Esophagus squamous epithelium (tissue), 5 donors: ENCODE results near the gene GNG13. TPM values are rescaled to one million over a fixed set of nuclear protein-coding genes. Genes with fewer than 3 reads are reported as not detected.

Experiments
- DNase-seq: peaks from one replicate; lab custom pipeline; 2025; lab: John Stamatoyannopoulos, UW
- H3K27ac ChIP-seq, 4 donors: fragments of 200-600 bp; sonication (generic); one replicate each; pipeline ENCODE4 v1.5.1; 2016 to 2019; ENCODE audit warnings: mild to moderate bottlenecking in 1 of 4
- H3K27me3 ChIP-seq, 4 donors: fragments of 200-600 bp; sonication (generic); 1 replicate in 3 of 4; 2 replicates in 1 of 4; pipeline versions ENCODE4 v1.5.1 to v1.6.0; 2017 to 2021; ENCODE audit warnings: antibody characterized with exemption in 1 of 4
- H3K36me3 ChIP-seq, 3 donors: fragments of 200-600 bp; sonication (generic); one replicate each; pipeline ENCODE4 v1.5.1; 2016 to 2019
- H3K4me1 ChIP-seq, 3 donors: fragments of 200-600 bp; sonication (generic); one replicate each; pipeline ENCODE4 v1.5.1; 2017 to 2019
- H3K4me3 ChIP-seq, 4 donors: fragments of 200-600 bp; sonication (generic); 1 replicate in 3 of 4; 2 replicates in 1 of 4; pipeline ENCODE4 v1.5.1; 2016 to 2019; ENCODE audit warnings: mild to moderate bottlenecking in 2 of 4, moderate library complexity in 1 of 4
- H3K9me3 ChIP-seq, 3 donors: fragments of 200-600 bp; sonication (generic); one replicate each; pipeline ENCODE4 v1.5.1; 2016 to 2019
- CTCF ChIP-seq, 6 experiments: fragments of 450-650 bp in 4 of 6; fragments of 200-600 bp in 2 of 6; sonication (generic) in 2 of 6; IDR thresholded peaks; one replicate each; pipeline ENCODE4 v1.5.1; 2016 to 2019; ENCODE audit warnings: antibody characterized with exemption in 6 of 6, mild to moderate bottlenecking in 4 of 6, moderate library complexity in 4 of 6
- POLR2A ChIP-seq, 4 donors: fragments of 450-650 bp; IDR thresholded peaks; one replicate each; pipeline ENCODE4 v1.6.1; 2017; ENCODE audit warnings: antibody characterized with exemption in 4 of 4, mild to moderate bottlenecking in 4 of 4, moderate library complexity in 3 of 4
- WGBS, 2 donors: methylation state at CpG; one replicate each; pipeline ENCODE4 v1.1.5; 2018; 5-methylcytosine and 5-hydroxymethylcytosine counted together
- intact Hi-C: fragments of 100-400 bp; cut with DNase I; formaldehyde crosslinking; loops from one replicate; pipeline ENCODE4 v1.15.0; 2022
- total RNA-seq, 4 donors: library from RNA; depleted of rRNA; stranded (reverse); fragments of >200 nt; gene quantifications; one replicate each; pipeline ENCODE4 v1.1.0, GENCODE V29; 2016
- donor health status: DM: yes; HTN: yes; CAD: no.

The GNG13 gene
- total RNA-seq, 4 donors from 2014 or later = not detected

- no peak overlapping the region for H3K27ac ChIP-seq
- intact Hi-C loops = no loop called here
- H3K4me3 ChIP-seq = no peak overlapping the region
- H3K36me3 ChIP-seq = no peaks in the 10 kb centered on the region
- WGBS, 2 donors = 84 to 91% methylated on average over 4 of the region's 4 CpGs
- no peak for DNase-seq
- peaks cover 0 to 39% (median 0%) of the 10 kb centered on the region in 4 donors for H3K27me3 ChIP-seq
- no peaks in the 10 kb centered on the region for H3K4me1 ChIP-seq
- no peak for TF ChIP-seq POLR2A (IDR thresholded peaks at IDR 0.05)
- no peak for TF ChIP-seq CTCF (IDR thresholded peaks at IDR 0.05)
- H3K9me3 ChIP-seq = peaks cover 0 to 24% (median 15%) of the 10 kb centered on the region in 3 donors
Measured at GRCh38 chr16:836221-836620, 35.7 kb upstream of the GNG13 start.

- Histone ChIP-seq H3K4me1 (no peaks in the 10 kb centered on the region), H3K27ac (no peak overlapping the region), H3K36me3 (no peaks in the 10 kb centered on the region), H3K9me3 (peaks cover 0 to 24% (median 15%) of the 10 kb centered on the region in 3 donors), H3K4me3 (no peak overlapping the region), H3K27me3 (peaks cover 0 to 31% (median 0%) of the 10 kb centered on the region in 4 donors)
- intact Hi-C loops = no loop called here
- 93% methylated on average over 8 of the region's 10 CpGs; no CpG with 5 or more reads in 1 of the 2 donors for WGBS, 2 donors
- DNase-seq = no peak
- TF ChIP-seq CTCF (IDR thresholded peaks at IDR 0.05) (no peak), POLR2A (IDR thresholded peaks at IDR 0.05) (no peak)
Measured at GRCh38 chr16:835373-835772, 34.8 kb upstream of the GNG13 start.

- no peak overlapping the region for H3K27ac ChIP-seq
- no peaks in the 10 kb centered on the region for H3K4me1 ChIP-seq
- no peak overlapping the region for H3K4me3 ChIP-seq
- no CpG with 5 or more reads among the region's 14 CpGs for WGBS, 2 donors
- DNase-seq = no peak
- H3K36me3 ChIP-seq = no peaks in the 10 kb centered on the region
- H3K9me3 ChIP-seq = peaks cover 0 to 24% (median 15%) of the 10 kb centered on the region in 3 donors
- peaks cover 0 to 18% (median 0%) of the 10 kb centered on the region in 4 donors for H3K27me3 ChIP-seq
- intact Hi-C loops = no loop called here
- TF ChIP-seq POLR2A (IDR thresholded peaks at IDR 0.05) (no peak), CTCF (IDR thresholded peaks at IDR 0.05) (no peak)
Measured at GRCh38 chr16:833411-833810, 32.9 kb upstream of the GNG13 start.

GRCh38 chr16:832652-833336, 32.3 kb upstream of the GNG13 start:
- no peak overlapping the region for H3K4me3 ChIP-seq
- no peaks in the 10 kb centered on the region for H3K4me1 ChIP-seq
- H3K9me3 ChIP-seq = peaks cover 0 to 24% (median 15%) of the 10 kb centered on the region in 3 donors
- H3K27me3 ChIP-seq = peaks cover 0 to 18% (median 0%) of the 10 kb centered on the region in 4 donors
- H3K36me3 ChIP-seq = no peaks in the 10 kb centered on the region
- intact Hi-C loops = no loop called here
- DNase-seq = no peak
- H3K27ac ChIP-seq = no peak overlapping the region
- no peak for TF ChIP-seq CTCF (IDR thresholded peaks at IDR 0.05)
- no peak for TF ChIP-seq POLR2A (IDR thresholded peaks at IDR 0.05)
- WGBS, 2 donors = 56 to 91% methylated on average over 2 to 6 of the region's 35 CpGs

GRCh38 chr16:831571-832413, 31.3 kb upstream of the GNG13 start:
- Histone ChIP-seq H3K27ac (no peak overlapping the region), H3K9me3 (peaks cover 0 to 19% (median 13%) of the 10 kb centered on the region in 3 donors), H3K27me3 (peaks cover 0 to 24% (median 0%) of the 10 kb centered on the region in 4 donors), H3K36me3 (no peaks in the 10 kb centered on the region), H3K4me3 (no peak overlapping the region), H3K4me1 (no peaks in the 10 kb centered on the region)
- intact Hi-C loops = no loop called here
- TF ChIP-seq CTCF (IDR thresholded peaks at IDR 0.05) (no peak), POLR2A (IDR thresholded peaks at IDR 0.05) (no peak)
- 0 to 60% methylated on average over 1 of the region's 27 CpGs for WGBS, 2 donors
- no peak for DNase-seq
